GM23338 (cell line): ENCODE results near the gene GALNT16. TPM values are rescaled to one million over a fixed set of nuclear protein-coding genes. Genes with fewer than 3 reads are reported as not detected.

ENCODE experiments used
- ATAC-seq: fragments of 200-7000 bp; cut with Tn5 transposase; 3 replicates; pipeline ENCODE4 v1.9.1; 2020
- DNase-seq: peaks from one replicate; pipeline ENCODE4 v3.0.0-alpha.2; 2015; ENCODE audit warnings: low spot score
- H2AFZ ChIP-seq: fragments of 200-600 bp; sonication (generic); 2 replicates; pipeline ENCODE4 v1.8.0; 2016; ENCODE audit warnings: antibody characterized with exemption, mild to moderate bottlenecking, moderate library complexity
- H3F3A ChIP-seq: fragments of 200-600 bp; sonication (generic); replicated peaks from 2 replicates; pipeline ENCODE4 v1.8.0; 2017; ENCODE audit warnings: antibody characterized with exemption, mixed run types, low read depth
- H3K27ac ChIP-seq: fragments of 200-600 bp; sonication (generic); 2 replicates; pipeline ENCODE4 v1.6.1; 2016; ENCODE audit warnings: low read depth
- H3K27me3 ChIP-seq: fragments of 200-600 bp; sonication (generic); 2 replicates; pipeline ENCODE4 v1.8.0; 2016; ENCODE audit warnings: mild to moderate bottlenecking, mixed run types, moderate library complexity; ENCODE audit not compliant: insufficient read depth
- H3K36me3 ChIP-seq: fragments of 200-600 bp; sonication (generic); 2 replicates; pipeline ENCODE4 v1.8.0; 2016; ENCODE audit warnings: mild to moderate bottlenecking; ENCODE audit not compliant: insufficient read depth
- H3K4me1 ChIP-seq: fragments of 200-600 bp; sonication (generic); 2 replicates; pipeline ENCODE4 v1.8.0; 2016; ENCODE audit warnings: mild to moderate bottlenecking, moderate library complexity; ENCODE audit not compliant: insufficient read depth
- H3K4me2 ChIP-seq: fragments of 200-600 bp; sonication (generic); 2 replicates; pipeline ENCODE4 v1.7.1; 2017; ENCODE audit warnings: mixed run types
- H3K4me3 ChIP-seq: fragments of 200-600 bp; sonication (generic); 2 replicates; pipeline ENCODE4 v1.6.1; 2016; ENCODE audit warnings: mixed run types
- H3K79me2 ChIP-seq: fragments of 200-600 bp; sonication (generic); replicated peaks from 2 replicates; pipeline ENCODE4 v1.8.0; 2017; ENCODE audit warnings: mild to moderate bottlenecking; ENCODE audit not compliant: insufficient read depth
- H3K9me2 ChIP-seq: fragments of 200-600 bp; sonication (generic); 2 replicates; pipeline ENCODE4 v1.8.0; 2017; ENCODE audit not compliant: insufficient read depth
- H4K20me1 ChIP-seq: fragments of 200-600 bp; sonication (generic); replicated peaks from 2 replicates; pipeline ENCODE4 v1.8.0; 2017; ENCODE audit warnings: mild to moderate bottlenecking; ENCODE audit not compliant: insufficient read depth
- H3K27ac Mint-ChIP-seq: 2 replicates; pipeline ENCODE4 v1.8.0; 2020; ENCODE audit warnings: inconsistent platforms, mild to moderate bottlenecking, moderate library complexity, mixed read lengths
- H3K27me3 Mint-ChIP-seq: 3 replicates; pipeline ENCODE4 v1.8.0; 2022; ENCODE audit warnings: low read depth, mild to moderate bottlenecking, moderate library complexity, mixed read lengths, inconsistent platforms; ENCODE audit not compliant: insufficient read depth, poor library complexity
- H3K36me3 Mint-ChIP-seq: 3 replicates; pipeline ENCODE4 v1.8.0; 2021; ENCODE audit warnings: low read depth, mild to moderate bottlenecking, inconsistent platforms, moderate library complexity, mixed read lengths
- H3K4me1 Mint-ChIP-seq: 3 replicates; pipeline ENCODE4 v1.8.0; 2020; ENCODE audit warnings: mild to moderate bottlenecking, inconsistent platforms, mixed read lengths
- H3K4me3 Mint-ChIP-seq: 3 replicates; pipeline ENCODE4 v1.8.0; 2021; ENCODE audit warnings: moderate library complexity, mild to moderate bottlenecking, inconsistent platforms, mixed read lengths
- H3K9me3 Mint-ChIP-seq: 3 replicates; pipeline ENCODE4 v1.8.0; 2020; ENCODE audit warnings: moderate library complexity, mild to moderate bottlenecking, inconsistent platforms, mixed read lengths
- CTCF ChIP-seq, 2 experiments: fragments of 200-600 bp in 1 of 2; sonication (generic) in 1 of 2; conservative IDR thresholded peaks; 2 replicates each; pipeline versions ENCODE4 v1.5.1 to v1.6.1; 2016 to 2017; ENCODE audit warnings: antibody characterized with exemption in 2 of 2, low read depth in 2 of 2, mild to moderate bottlenecking in 2 of 2, moderate library complexity in 1 of 2
- REST ChIP-seq: IDR thresholded peaks from one replicate; pipeline ENCODE4 v1.6.1; 2018; ENCODE audit warnings: antibody characterized with exemption; ENCODE audit not compliant: unreplicated experiment
- ZNF462 ChIP-seq: fragments of 250-450 bp; sonication (Bioruptor Pico); IDR thresholded peaks from 2 replicates; pipeline ENCODE4 v1.5.0; 2020; ENCODE audit warnings: mild to moderate bottlenecking, moderate library complexity
- polyA plus RNA-seq: library from polyadenylated mRNA; unstranded; fragments of >200 nt; fragmentation: Nextera tagmentation; extraction: Ambion mirVana; gene quantifications from 2 replicates; pipeline ENCODE4 v1.2.1, GENCODE V29; 2016
- total RNA-seq: library from RNA; depleted of rRNA; stranded (reverse); fragments of >200 nt; shearing (Covaris generic); gene quantifications from 2 replicates; pipeline ENCODE4 v1.2.3, GENCODE V29; 2014

GALNT16 gene
- total and polyA plus RNA-seq, 2 experiments from 2014 or later = 1.5 to 2.9 TPM

- TF ChIP-seq ZNF462 (CRISPR knock-in tag) = no peak
- no peak for TF ChIP-seq REST
These were observed 60.0 kb downstream of the GALNT16 start (continued) for GRCh38 chr14:69319911-69320310.

GRCh38 chr14:69320581-69321365 is 60.8 kb downstream of the GALNT16 start:
- no peak overlapping the region for H3K27ac Mint-ChIP-seq
- no peak overlapping the region for H3K4me3 Mint-ChIP-seq
- Histone ChIP-seq H3K36me3 (no peaks in the 10 kb centered on the region), H4K20me1 (no peaks in the 10 kb centered on the region), H3F3A (no peaks in the 10 kb centered on the region), H3K79me2 (no peaks in the 10 kb centered on the region), H3K27ac (no peak overlapping the region), H3K27me3 (no peaks in the 10 kb centered on the region), H3K4me1 (peaks cover 5% of the 10 kb centered on the region), H2AFZ (no peak overlapping the region), H3K4me2 (no peak overlapping the region), H3K9me2 (peaks cover 18% of the 10 kb centered on the region; the same call in 1 of the 2 replicates), H3K4me3 (no peak overlapping the region)
- no peaks in the 10 kb centered on the region; the same call in 2 of the 3 replicates for H3K36me3 Mint-ChIP-seq
- DNase-seq (no peak), ATAC-seq (no peak)
- peaks cover 37% of the 10 kb centered on the region for H3K4me1 Mint-ChIP-seq
- H3K9me3 Mint-ChIP-seq = 0 out of 3 replicates have a peak, but pooled peaks cover 2% of the 10 kb centered on the region
- peaks cover 18% of the 10 kb centered on the region for H3K27me3 Mint-ChIP-seq
- TF ChIP-seq CTCF (conservative IDR thresholded peaks at IDR 0.05; ENCODE audit: low read depth in 2 of 2) = no peak
- no peak for TF ChIP-seq REST
